ENCODE measurements around the gene GAS2L2. TPM values are rescaled to one million over a fixed set of nuclear protein-coding genes. Genes with fewer than 3 reads are reported as not detected.

GAS2L2 gene
- total and polyA plus RNA-seq, 12 donors: 0.03 to 0.89 (median 0.14) TPM; not detected in 4

DNA sequence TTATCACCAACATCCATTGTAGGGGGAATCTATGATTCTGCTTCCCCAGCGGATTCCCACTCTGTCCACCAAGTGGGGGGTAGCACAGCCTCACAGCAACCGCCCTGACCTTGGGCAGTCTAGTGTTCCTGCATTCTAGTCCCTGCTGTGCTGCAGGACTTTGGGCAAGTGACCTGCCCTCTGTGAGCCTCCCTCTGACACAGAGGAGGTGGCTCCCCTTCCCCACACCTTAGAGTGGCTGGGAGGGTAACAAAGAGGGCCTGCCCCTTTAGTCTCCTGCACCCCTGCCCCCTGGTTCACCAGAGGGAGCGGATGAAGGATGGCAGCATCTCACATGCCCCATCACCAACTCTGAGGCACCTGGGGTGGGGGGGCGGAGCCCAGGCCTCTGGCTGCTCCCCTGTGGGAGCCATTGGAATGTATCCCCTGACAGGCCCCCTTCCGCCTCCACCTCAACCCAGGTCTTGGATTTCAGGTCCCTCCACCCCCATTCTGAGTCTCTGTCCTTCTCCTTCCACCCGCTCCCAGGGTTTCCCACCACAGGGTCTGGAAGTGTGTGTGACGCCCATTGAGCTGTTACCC is 10.1 kb downstream of the GAS2L2 start:
- Histone ChIP-seq H3K27ac (no peak overlapping the region), H3K27me3 (peaks cover 0 to 53% (median 40%) of the 10 kb centered on the region in 7 donors), H3K4me1 (peaks cover 0 to 18% (median 8%) of the 10 kb centered on the region in 9 donors), H3K4me3 (no peak overlapping the region), H3K9me3 (no peaks in the 10 kb centered on the region), H3K36me3 (no peaks in the 10 kb centered on the region)
- intact Hi-C loops (cut with DNase I): loop anchor here in 5 of 10 donors (10.0 kb wide), 4 partner anchors 428 to 578 kb away; no protein-coding TSS in a partner anchor
- TF ChIP-seq, protein P1, sequence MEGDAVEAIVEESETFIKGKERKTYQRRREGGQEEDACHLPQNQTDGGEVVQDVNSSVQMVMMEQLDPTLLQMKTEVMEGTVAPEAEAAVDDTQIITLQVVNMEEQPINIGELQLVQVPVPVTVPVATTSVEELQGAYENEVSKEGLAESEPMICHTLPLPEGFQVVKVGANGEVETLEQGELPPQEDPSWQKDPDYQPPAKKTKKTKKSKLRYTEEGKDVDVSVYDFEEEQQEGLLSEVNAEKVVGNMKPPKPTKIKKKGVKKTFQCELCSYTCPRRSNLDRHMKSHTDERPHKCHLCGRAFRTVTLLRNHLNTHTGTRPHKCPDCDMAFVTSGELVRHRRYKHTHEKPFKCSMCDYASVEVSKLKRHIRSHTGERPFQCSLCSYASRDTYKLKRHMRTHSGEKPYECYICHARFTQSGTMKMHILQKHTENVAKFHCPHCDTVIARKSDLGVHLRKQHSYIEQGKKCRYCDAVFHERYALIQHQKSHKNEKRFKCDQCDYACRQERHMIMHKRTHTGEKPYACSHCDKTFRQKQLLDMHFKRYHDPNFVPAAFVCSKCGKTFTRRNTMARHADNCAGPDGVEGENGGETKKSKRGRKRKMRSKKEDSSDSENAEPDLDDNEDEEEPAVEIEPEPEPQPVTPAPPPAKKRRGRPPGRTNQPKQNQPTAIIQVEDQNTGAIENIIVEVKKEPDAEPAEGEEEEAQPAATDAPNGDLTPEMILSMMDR (IDR thresholded peaks at IDR 0.05): no peak
- WGBS, 2 donors: 67 to 70% methylated on average over 7 of the region's 7 CpGs
- no peak for ATAC-seq
- no peak for DNase-seq

DNA sequence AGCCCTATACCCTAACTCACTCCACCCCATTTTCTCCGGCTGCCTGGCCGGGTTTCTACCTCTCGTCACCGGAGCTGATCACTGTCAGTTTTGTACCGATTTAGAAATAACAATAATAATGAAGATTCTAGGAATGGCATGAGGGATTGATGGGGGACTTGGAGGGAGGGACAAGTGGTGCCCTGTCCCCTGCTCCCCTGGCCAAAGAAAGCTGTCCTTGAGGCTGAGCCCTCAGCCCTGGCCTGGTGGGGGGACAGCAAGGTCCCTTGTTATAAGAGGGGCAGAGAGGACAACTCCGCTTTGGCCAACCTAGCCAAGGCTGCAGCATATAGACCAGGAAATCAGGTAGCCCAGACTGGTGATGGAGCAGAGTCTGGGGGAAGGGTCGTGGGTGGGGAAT is 10.5 kb downstream of the GAS2L2 start:
- TF ChIP-seq, protein P1 (IDR thresholded peaks at IDR 0.05): no peak
- intact Hi-C loops (cut with DNase I): loop anchor here in 5 of 10 donors (10.0 kb wide), 4 partner anchors 428 to 578 kb away; no protein-coding TSS in a partner anchor
- DNase-seq (no peak), ATAC-seq (no peak)
- no peak overlapping the region for H3K4me3 ChIP-seq
- no peaks in the 10 kb centered on the region for H3K36me3 ChIP-seq
- H3K9me3 ChIP-seq: no peaks in the 10 kb centered on the region
- H3K27me3 ChIP-seq: peaks cover 0 to 48% (median 35%) of the 10 kb centered on the region in 7 donors
- no peak overlapping the region for H3K27ac ChIP-seq
- peaks cover 0 to 15% (median 8%) of the 10 kb centered on the region in 9 donors for H3K4me1 ChIP-seq
- 78 to 79% methylated on average over 7 of the region's 7 CpGs for WGBS, 2 donors

DNA sequence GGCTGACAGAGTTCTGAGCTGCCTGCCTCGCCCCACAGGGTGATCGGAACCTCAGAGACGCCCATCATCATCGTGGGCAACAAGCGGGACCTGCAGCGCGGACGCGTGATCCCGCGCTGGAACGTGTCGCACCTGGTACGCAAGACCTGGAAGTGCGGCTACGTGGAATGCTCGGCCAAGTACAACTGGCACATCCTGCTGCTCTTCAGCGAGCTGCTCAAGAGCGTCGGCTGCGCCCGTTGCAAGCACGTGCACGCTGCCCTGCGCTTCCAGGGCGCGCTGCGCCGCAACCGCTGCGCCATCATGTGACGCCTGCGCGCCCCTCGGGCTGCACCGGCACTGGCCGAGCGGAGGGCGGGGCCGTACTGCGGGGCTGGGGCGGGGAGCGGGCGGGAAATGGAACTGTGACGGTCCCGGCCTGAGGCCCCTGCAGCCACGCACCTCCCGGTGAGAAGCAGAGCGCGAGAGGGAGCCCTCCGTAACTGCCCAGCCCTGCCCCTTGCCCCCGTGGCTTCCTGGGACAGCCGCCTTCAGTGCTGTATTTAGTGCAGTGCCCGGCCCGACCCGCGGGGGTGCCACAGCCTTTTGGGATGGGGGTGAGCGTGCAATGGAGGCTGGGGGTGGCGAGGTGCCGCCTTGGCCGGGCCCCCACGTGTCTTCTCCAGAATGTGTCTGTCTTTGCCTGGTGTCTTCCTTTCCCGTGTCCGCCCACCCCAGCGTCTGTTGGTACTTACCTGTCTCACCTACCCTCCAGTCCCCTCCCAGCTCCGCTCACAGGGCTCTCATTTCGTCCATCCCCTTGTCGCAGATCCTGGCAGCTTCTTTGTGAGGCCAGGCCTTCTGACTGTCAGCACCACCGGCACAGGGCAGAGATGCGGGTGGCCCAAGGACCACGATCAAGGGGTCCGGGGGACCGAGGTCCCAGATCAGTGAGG is 11.8 kb downstream of the GAS2L2 start:
- Histone ChIP-seq H3K4me3 (peak overlapping the region in 7 of 10 donors; percentile 13 to 41 (median 22)), H3K27ac (no peak overlapping the region), H3K27me3 (peaks cover 0 to 47% (median 35%) of the 10 kb centered on the region in 7 donors), H3K4me1 (peaks cover 0 to 12% (median 8%) of the 10 kb centered on the region in 9 donors), H3K9me3 (no peaks in the 10 kb centered on the region), H3K36me3 (no peaks in the 10 kb centered on the region)
- TF ChIP-seq, protein P1 (IDR thresholded peaks at IDR 0.05): peak in 2 of 9 donors; percentile 4
- WGBS, 2 donors: 16 to 17% methylated on average over 73 of the region's 73 CpGs
- intact Hi-C loops (cut with DNase I): loop anchor here in 5 of 10 donors (10.0 kb wide), 4 partner anchors 426 to 576 kb away; no protein-coding TSS in a partner anchor
- DNase-seq (no peak), ATAC-seq (peak; percentile 31 to 62 (median 44))

DNA sequence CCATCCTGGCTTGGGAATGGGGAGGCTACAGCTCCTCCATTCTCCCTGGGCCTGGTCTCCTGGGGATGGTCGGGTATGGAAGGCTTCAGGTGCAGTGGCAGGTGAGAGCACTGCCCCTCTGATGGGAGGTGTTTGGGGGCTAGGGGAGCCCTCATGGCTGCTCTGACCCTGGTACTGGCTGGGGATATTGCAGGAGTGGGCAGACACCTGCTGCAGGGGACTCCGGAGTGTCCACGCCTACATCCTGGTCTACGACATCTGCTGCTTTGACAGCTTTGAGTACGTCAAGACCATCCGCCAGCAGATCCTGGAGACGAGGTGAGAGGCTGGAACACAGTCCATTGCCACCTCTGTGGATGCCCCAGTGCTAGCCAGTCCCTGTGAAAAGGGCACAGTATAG is 12.8 kb downstream of the GAS2L2 start:
- peaks cover 0 to 45% (median 35%) of the 10 kb centered on the region in 7 donors for H3K27me3 ChIP-seq
- intact Hi-C loops (cut with DNase I): loop anchor here in 5 of 10 donors (10.0 kb wide), 4 partner anchors 425 to 575 kb away; no protein-coding TSS in a partner anchor
- TF ChIP-seq, protein P1 (IDR thresholded peaks at IDR 0.05): no peak
- no peak overlapping the region for H3K27ac ChIP-seq
- H3K4me1 ChIP-seq: peaks cover 0 to 12% (median 8%) of the 10 kb centered on the region in 9 donors
- DNase-seq (no peak), ATAC-seq (peak in 1 of 8 donors; percentile 5)
- no peaks in the 10 kb centered on the region for H3K9me3 ChIP-seq
- H3K36me3 ChIP-seq: no peaks in the 10 kb centered on the region
- 89% methylated on average over 7 of the region's 7 CpGs for WGBS, 2 donors
- no peak overlapping the region for H3K4me3 ChIP-seq
